GM12878 (cell line): ENCODE data around the gene NT5M. TPM values are rescaled to one million over a fixed set of nuclear protein-coding genes. Genes with fewer than 3 reads are reported as not detected.
A peak's percentile ranks its signal among the peaks of the same experiment; 100 is the strongest.

ENCODE experiments used
- CBX3 ChIP-seq: fragments of 200-600 bp; sonication (generic); IDR thresholded peaks from 2 replicates; pipeline ENCODE4 v1.6.1; 2016; ENCODE audit warnings: low read depth, borderline replicate concordance
- CEBPB ChIP-seq, 2 experiments: fragments of 150-350 bp in 1 of 2; IDR thresholded peaks; 2 replicates each; pipeline ENCODE4 v1.6.1; 2012 to 2014; ENCODE audit warnings: low read depth in 2 of 2, low read length in 2 of 2, borderline replicate concordance in 1 of 2, inconsistent platforms in 1 of 2
- CHD1 ChIP-seq: IDR thresholded peaks from 2 replicates; pipeline ENCODE4 v1.6.1; 2012; ENCODE audit warnings: low read depth, low read length, improper control_type of control experiment
- CTCF ChIP-seq, 3 experiments: IDR thresholded peaks in 2 of 3; conservative IDR thresholded peaks in 1 of 3; 2 replicates each; pipeline ENCODE4 v1.5.1; 2011; ENCODE audit warnings: low read depth in 3 of 3, low read length in 3 of 3, mild to moderate bottlenecking in 3 of 3, control low read depth in 2 of 3, moderate library complexity in 2 of 3, inconsistent platforms in 1 of 3, mixed read lengths in 1 of 3; ENCODE audit not compliant: control insufficient read depth in 2 of 3, insufficient read depth in 1 of 3; ENCODE audit errors: extremely low read depth in 1 of 3
- DPF2 ChIP-seq: fragments of 450-650 bp; IDR thresholded peaks from 2 replicates; pipeline ENCODE4 v1.6.1; 2017; ENCODE audit warnings: mild to moderate bottlenecking
- EED ChIP-seq: sonication (generic); IDR thresholded peaks from 2 replicates; pipeline ENCODE4 v1.6.1; 2016; ENCODE audit warnings: antibody characterized with exemption, low read depth
- IKZF1 ChIP-seq: fragments of 450-650 bp; conservative IDR thresholded peaks from 2 replicates; pipeline ENCODE4 v1.6.1; 2017; ENCODE audit warnings: antibody characterized with exemption, mild to moderate bottlenecking
- JUNB ChIP-seq: IDR thresholded peaks from 2 replicates; pipeline ENCODE4 v1.6.1; 2016; ENCODE audit warnings: antibody characterized with exemption, mild to moderate bottlenecking
- NFYB ChIP-seq: IDR thresholded peaks from 2 replicates; pipeline ENCODE4 v1.6.1; 2011; ENCODE audit warnings: low read depth, mild to moderate bottlenecking, low read length, improper control_type of control experiment, moderate library complexity; ENCODE audit not compliant: insufficient read depth
- PML ChIP-seq: IDR thresholded peaks from 2 replicates; pipeline ENCODE4 v1.6.1; 2012; ENCODE audit warnings: low read length, inconsistent platforms
- SMAD5 ChIP-seq: IDR thresholded peaks from 2 replicates; pipeline ENCODE4 v1.6.1; 2016; ENCODE audit warnings: antibody characterized with exemption, low read depth
- SP1 ChIP-seq: IDR thresholded peaks from one replicate; pipeline ENCODE4 v1.6.1; 2011; ENCODE audit warnings: low read depth, low read length
- ZNF687 ChIP-seq: fragments of 450-650 bp; IDR thresholded peaks from 2 replicates; pipeline ENCODE4 v1.6.1; 2017; ENCODE audit warnings: mild to moderate bottlenecking, moderate library complexity
- polyA plus RNA-seq, 11 experiments: library from polyadenylated mRNA; depleted of rRNA in 4 of 11; unstranded in 6 of 11; stranded (reverse) in 5 of 11; fragments of >200 nt; fragmentation: Nextera tagmentation in 4 of 11; fragmentation: Illumina TruSeq in 1 of 11; extraction: Ambion mirVana in 4 of 11; extraction: Trizol in 1 of 11; gene quantifications; 1 replicate in 1 of 11; 2 replicates in 10 of 11; pipeline versions ENCODE4 v1.2.1 to v1.2.3, GENCODE V29; 2011 to 2016; ENCODE audit warnings: inconsistent platforms in 2 of 11, missing spikeins in 2 of 11, low read depth in 1 of 11
- total RNA-seq, 4 experiments: library from RNA; depleted of rRNA in 3 of 4; stranded (reverse); fragments of >200 nt in 3 of 4; fragmentation: Illumina TruSeq in 1 of 4; extraction: Trizol in 1 of 4; gene quantifications; 2 replicates each; pipeline versions ENCODE4 v1.2.1 to v1.2.3, GENCODE V29; 2013 to 2021
- TF ChIP-seq, protein P1 (sequence below): fragments of 450-650 bp; IDR thresholded peaks from 2 replicates; pipeline ENCODE4 v1.6.1; 2017; ENCODE audit warnings: mild to moderate bottlenecking
- TF ChIP-seq, protein P2 (sequence below): fragments of 450-650 bp; formaldehyde crosslinking; IDR thresholded peaks from 2 replicates; pipeline ENCODE4 v1.5.0; 2022; ENCODE audit warnings: mild to moderate bottlenecking, missing genetic modification characterization
- TF ChIP-seq, protein P3 (sequence below): IDR thresholded peaks from 2 replicates; pipeline ENCODE4 v1.6.1; 2012; ENCODE audit warnings: low read depth, low read length, improper control_type of control experiment

NT5M gene
- total and polyA plus RNA-seq, 10 of the 15 experiments (the other 5 are each of a cell fraction or from before 2014, with no cell fraction given): 0.18 to 14.1 (median 2.9) TPM

GRCh38 chr17:17280613-17281549 lies 22.3 kb upstream of the NT5M start, which contains the start of gene COPS3 (continued):
- no peak for TF ChIP-seq ZNF687
- peak; percentile 63; the same call in 1 of the 2 replicates for TF ChIP-seq DPF2
- no peak for TF ChIP-seq CTCF (IDR thresholded peaks at IDR 0.05 in 2 of 3, conservative IDR thresholded peaks at IDR 0.05 in 1 of 3; ENCODE audit: control insufficient read depth in 2 of 3, extremely low read depth in 1 of 3, insufficient read depth in 1 of 3, low read depth in 3 of 3, low read length in 3 of 3)
- TF ChIP-seq IKZF1: peak; percentile 63
- 0 out of 2 replicates have a peak, but pooled peaks have one; percentile 22 for TF ChIP-seq EED
- TF ChIP-seq, protein P1, sequence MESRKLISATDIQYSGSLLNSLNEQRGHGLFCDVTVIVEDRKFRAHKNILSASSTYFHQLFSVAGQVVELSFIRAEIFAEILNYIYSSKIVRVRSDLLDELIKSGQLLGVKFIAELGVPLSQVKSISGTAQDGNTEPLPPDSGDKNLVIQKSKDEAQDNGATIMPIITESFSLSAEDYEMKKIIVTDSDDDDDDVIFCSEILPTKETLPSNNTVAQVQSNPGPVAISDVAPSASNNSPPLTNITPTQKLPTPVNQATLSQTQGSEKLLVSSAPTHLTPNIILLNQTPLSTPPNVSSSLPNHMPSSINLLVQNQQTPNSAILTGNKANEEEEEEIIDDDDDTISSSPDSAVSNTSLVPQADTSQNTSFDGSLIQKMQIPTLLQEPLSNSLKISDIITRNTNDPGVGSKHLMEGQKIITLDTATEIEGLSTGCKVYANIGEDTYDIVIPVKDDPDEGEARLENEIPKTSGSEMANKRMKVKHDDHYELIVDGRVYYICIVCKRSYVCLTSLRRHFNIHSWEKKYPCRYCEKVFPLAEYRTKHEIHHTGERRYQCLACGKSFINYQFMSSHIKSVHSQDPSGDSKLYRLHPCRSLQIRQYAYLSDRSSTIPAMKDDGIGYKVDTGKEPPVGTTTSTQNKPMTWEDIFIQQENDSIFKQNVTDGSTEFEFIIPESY: no peak
- TF ChIP-seq CHD1: no peak
- TF ChIP-seq, protein P2, sequence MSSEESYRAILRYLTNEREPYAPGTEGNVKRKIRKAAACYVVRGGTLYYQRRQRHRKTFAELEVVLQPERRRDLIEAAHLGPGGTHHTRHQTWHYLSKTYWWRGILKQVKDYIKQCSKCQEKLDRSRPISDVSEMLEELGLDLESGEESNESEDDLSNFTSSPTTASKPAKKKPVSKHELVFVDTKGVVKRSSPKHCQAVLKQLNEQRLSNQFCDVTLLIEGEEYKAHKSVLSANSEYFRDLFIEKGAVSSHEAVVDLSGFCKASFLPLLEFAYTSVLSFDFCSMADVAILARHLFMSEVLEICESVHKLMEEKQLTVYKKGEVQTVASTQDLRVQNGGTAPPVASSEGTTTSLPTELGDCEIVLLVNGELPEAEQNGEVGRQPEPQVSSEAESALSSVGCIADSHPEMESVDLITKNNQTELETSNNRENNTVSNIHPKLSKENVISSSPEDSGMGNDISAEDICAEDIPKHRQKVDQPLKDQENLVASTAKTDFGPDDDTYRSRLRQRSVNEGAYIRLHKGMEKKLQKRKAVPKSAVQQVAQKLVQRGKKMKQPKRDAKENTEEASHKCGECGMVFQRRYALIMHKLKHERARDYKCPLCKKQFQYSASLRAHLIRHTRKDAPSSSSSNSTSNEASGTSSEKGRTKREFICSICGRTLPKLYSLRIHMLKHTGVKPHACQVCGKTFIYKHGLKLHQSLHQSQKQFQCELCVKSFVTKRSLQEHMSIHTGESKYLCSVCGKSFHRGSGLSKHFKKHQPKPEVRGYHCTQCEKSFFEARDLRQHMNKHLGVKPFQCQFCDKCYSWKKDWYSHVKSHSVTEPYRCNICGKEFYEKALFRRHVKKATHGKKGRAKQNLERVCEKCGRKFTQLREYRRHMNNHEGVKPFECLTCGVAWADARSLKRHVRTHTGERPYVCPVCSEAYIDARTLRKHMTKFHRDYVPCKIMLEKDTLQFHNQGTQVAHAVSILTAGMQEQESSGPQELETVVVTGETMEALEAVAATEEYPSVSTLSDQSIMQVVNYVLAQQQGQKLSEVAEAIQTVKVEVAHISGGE (CRISPR knock-in tag): no peak
- TF ChIP-seq CBX3: no peak
- peak; percentile 89 for TF ChIP-seq SMAD5
- TF ChIP-seq, protein P3, sequence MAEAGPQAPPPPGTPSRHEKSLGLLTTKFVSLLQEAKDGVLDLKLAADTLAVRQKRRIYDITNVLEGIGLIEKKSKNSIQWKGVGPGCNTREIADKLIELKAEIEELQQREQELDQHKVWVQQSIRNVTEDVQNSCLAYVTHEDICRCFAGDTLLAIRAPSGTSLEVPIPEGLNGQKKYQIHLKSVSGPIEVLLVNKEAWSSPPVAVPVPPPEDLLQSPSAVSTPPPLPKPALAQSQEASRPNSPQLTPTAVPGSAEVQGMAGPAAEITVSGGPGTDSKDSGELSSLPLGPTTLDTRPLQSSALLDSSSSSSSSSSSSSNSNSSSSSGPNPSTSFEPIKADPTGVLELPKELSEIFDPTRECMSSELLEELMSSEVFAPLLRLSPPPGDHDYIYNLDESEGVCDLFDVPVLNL: peak; percentile 77
- no peak for TF ChIP-seq JUNB
- TF ChIP-seq NFYB: peak; percentile 75
- peak; percentile 89 for TF ChIP-seq SP1
- TF ChIP-seq PML: peak; percentile 89; the same call in 1 of the 2 replicates
- no peak for TF ChIP-seq CEBPB (IDR thresholded peaks at IDR 0.05; ENCODE audit: borderline replicate concordance in 1 of 2, low read depth in 2 of 2, low read length in 2 of 2)
